ENCODE measurements around the gene CALHM5.
A peak's percentile ranks its signal among the peaks of the same experiment; 100 is the strongest.

CALHM5 gene

GRCh38 chr6:116508527-116508926, 2.9 kb upstream of the CALHM5 start:
- no peak for DNase-seq

- DNase-seq, result no peak
These were observed 696 bp downstream of the CALHM5 start for GRCh38 chr6:116512111-116512559.

- no peak for DNase-seq
These were observed 1.3 kb downstream of the CALHM5 start for GRCh38 chr6:116512734-116513133.

GRCh38 chr6:116513224-116513875, 1.9 kb downstream of the CALHM5 start:
- no peak for DNase-seq

- DNase-seq, result no peak
These were observed 2.7 kb downstream of the CALHM5 start for GRCh38 chr6:116514111-116514510.

GRCh38 chr6:116515141-116515540, 3.7 kb downstream of the CALHM5 start:
- DNase-seq, result no peak

GRCh38 chr6:116518621-116519368, 7.4 kb downstream of the CALHM5 start:
- peak in 1 of 2 donors; percentile 34 for DNase-seq

- no peak for DNase-seq
These were observed 11.5 kb downstream of the CALHM5 start for GRCh38 chr6:116522896-116523295.

- no peak for DNase-seq
These were observed 12.8 kb downstream of the CALHM5 start for GRCh38 chr6:116524236-116524635.

GRCh38 chr6:116528133-116528532, 16.7 kb downstream of the CALHM5 start:
- DNase-seq, result no peak

- DNase-seq, result no peak
These were observed 17.3 kb downstream of the CALHM5 start for GRCh38 chr6:116528780-116529179.

- DNase-seq, result peak; percentile 15 to 25
These were observed 18.2 kb downstream of the CALHM5 start for GRCh38 chr6:116529466-116530290.

GRCh38 chr6:116530436-116530835, 19.0 kb downstream of the CALHM5 start:
- no peak for DNase-seq

GRCh38 chr6:116531675-116532570, 20.5 kb downstream of the CALHM5 start:
- DNase-seq, result peak; percentile 54 to 87

GRCh38 chr6:116533233-116533957, 22.0 kb downstream of the CALHM5 start:
- DNase-seq, result no peak

GRCh38 chr6:116535109-116535508, 23.7 kb downstream of the CALHM5 start:
- DNase-seq, result no peak

GRCh38 chr6:116536216-116536621, 24.8 kb downstream of the CALHM5 start:
- DNase-seq, result peak; percentile 47 to 87

- no peak for DNase-seq
These were observed 31.0 kb downstream of the CALHM5 start for GRCh38 chr6:116542426-116542825.

- no peak for DNase-seq
These were observed 31.7 kb downstream of the CALHM5 start for GRCh38 chr6:116543149-116543548.

GRCh38 chr6:116545651-116546050, 34.2 kb downstream of the CALHM5 start, which contains the start of gene TRAPPC3L:
Gene TRAPPC3L, minus strand, starts transcription at chr6:116545684. Its CDS starts 170 bp downstream, at chr6:116545514.
- DNase-seq, result no peak

- DNase-seq, result no peak
These were observed 35.9 kb downstream of the CALHM5 start for GRCh38 chr6:116547358-116547757.

GRCh38 chr6:116550796-116551195, 39.4 kb downstream of the CALHM5 start:
- no peak for DNase-seq

Measured in inflammatory macrophage treated with lipopolysaccharide for 1 hour (primary cell).